K562 (cell line): ENCODE results near the gene IL23R. TPM values are rescaled to one million over a fixed set of nuclear protein-coding genes. Genes with fewer than 3 reads are reported as not detected.

Source experiments
- ATAC-seq: fragments of 200-7000 bp; cut with Tn5 transposase; 3 replicates; pipeline ENCODE4 v1.9.1; 2020; ENCODE audit warnings: moderate library complexity
- BruUV-seq: library from RNA; stranded (reverse); fragments of 400-500 nt; replicated peaks from 2 replicates; lab custom pipeline; 2021; lab: Mats Ljungman, UMichigan
- CTCF ChIA-PET: fragments of 300-600 bp; formaldehyde crosslinking; extraction: SDS; loops from one replicate; lab custom pipeline; 2021; ENCODE audit warnings: low intra/inter-chr PET ratio; lab: Yijun Ruan, JAX
- POLR2A ChIA-PET: fragments of 300-600, 350-650 bp; sonication (Branson Sonifier 250); formaldehyde crosslinking; extraction: SDS; loops from one replicate; lab custom pipeline; 2021; ENCODE audit warnings: antibody characterized with exemption, inconsistent platforms; lab: Yijun Ruan, JAX
- DNase-seq, 4 experiments: peaks; one replicate each; pipeline versions ENCODE4 v3.0.0 to v3.0.0-alpha.2; 2011 to 2018; ENCODE audit warnings: low spot score in 3 of 4, mixed read lengths in 3 of 4; ENCODE audit errors: extremely low read depth in 1 of 4
- FAIRE-seq: peaks from 2 replicates; lab custom pipeline; 2011; peaks lifted over from hg19 to GRCh38; lab: Jason Lieb, UNC
- H2AFZ ChIP-seq: 2 replicates; pipeline ENCODE4 v1.6.0; 2011; ENCODE audit warnings: low read depth, low read length, control low read depth, inconsistent platforms
- H3K27ac ChIP-seq: fragments of 200-600 bp; 3 replicates; pipeline ENCODE4 v1.8.0; 2011; ENCODE audit warnings: low read depth, mild to moderate bottlenecking, control low read depth, inconsistent platforms, low read length, moderate library complexity, mixed read lengths; ENCODE audit errors: extremely low read depth
- H3K27me3 ChIP-seq, 2 experiments: fragments of 300-600 bp in 1 of 2; 2 replicates in 1 of 2; 3 replicates in 1 of 2; pipeline versions ENCODE4 v1.6.0 to v1.8.0; 2011; ENCODE audit warnings: inconsistent platforms in 2 of 2, low read length in 2 of 2, mild to moderate bottlenecking in 1 of 2, mixed read lengths in 1 of 2, moderate library complexity in 1 of 2; ENCODE audit not compliant: control insufficient read depth in 2 of 2, insufficient read depth in 2 of 2
- H3K36me3 ChIP-seq: fragments of 300-600 bp; 3 replicates; pipeline ENCODE4 v1.8.0; 2011; ENCODE audit warnings: mild to moderate bottlenecking, low read length, inconsistent platforms; ENCODE audit not compliant: control insufficient read depth, insufficient read depth
- H3K4me1 ChIP-seq, 2 experiments: fragments of 200-600 bp in 1 of 2; replicated peaks in 1 of 2; 2 replicates in 1 of 2; 3 replicates in 1 of 2; pipeline versions ENCODE4 v1.5.1 to v1.8.0; 2011; ENCODE audit warnings: inconsistent platforms in 2 of 2, low read length in 2 of 2, mild to moderate bottlenecking in 1 of 2, mixed read lengths in 1 of 2, moderate library complexity in 1 of 2; ENCODE audit not compliant: control insufficient read depth in 2 of 2, insufficient read depth in 2 of 2
- H3K4me2 ChIP-seq: 2 replicates; pipeline ENCODE4 v1.6.1; 2011; ENCODE audit warnings: low read length, control low read depth, inconsistent platforms, mixed read lengths; ENCODE audit not compliant: insufficient read depth
- H3K4me3 ChIP-seq: fragments of 200-600 bp; sonication (generic), shearing (Covaris generic); 2 replicates; pipeline ENCODE4 v1.5.1; 2016; ENCODE audit warnings: control low read depth, inconsistent platforms
- H3K79me2 ChIP-seq: fragments of 200-600 bp; 3 replicates; pipeline ENCODE4 v1.8.0; 2011; ENCODE audit warnings: low read length, inconsistent platforms; ENCODE audit not compliant: control insufficient read depth, insufficient read depth
- H3K9ac ChIP-seq, 2 experiments: 2 replicates each; pipeline versions ENCODE4 v1.6.0 to v1.6.1; 2011; ENCODE audit warnings: low read depth in 2 of 2, low read length in 2 of 2, control low read depth in 1 of 2, inconsistent platforms in 1 of 2, mild to moderate bottlenecking in 1 of 2, mixed read lengths in 1 of 2; ENCODE audit not compliant: insufficient read depth in 1 of 2
- H3K9me1 ChIP-seq: one replicate; pipeline ENCODE4 v1.6.0; 2011; ENCODE audit warnings: inconsistent platforms, mild to moderate bottlenecking, low read length, moderate library complexity; ENCODE audit not compliant: control insufficient read depth, insufficient read depth
- H3K9me3 ChIP-seq: replicated peaks from 2 replicates; pipeline ENCODE4 v1.5.1; 2011; ENCODE audit warnings: low read depth, low read length, inconsistent platforms; ENCODE audit not compliant: control insufficient read depth, insufficient read depth
- H4K20me1 ChIP-seq: replicated peaks from 2 replicates; pipeline ENCODE4 v1.6.1; 2011; ENCODE audit warnings: low read length, inconsistent platforms, mixed read lengths; ENCODE audit not compliant: control insufficient read depth, insufficient read depth
- KHSRP ChIP-seq: fragments of 450-650 bp; IDR thresholded peaks from 2 replicates; pipeline ENCODE4 v1.6.1; 2017
- WGBS: fragments of 100-300 bp; shearing (Covaris generic); methylation state at CpG from one replicate; pipeline ENCODE4 v1.1.6; 2016; ENCODE audit warnings: low coverage, mixed read lengths; ENCODE audit not compliant: insufficient coverage; ENCODE audit errors: missing lambda C conversion rate; 5-methylcytosine and 5-hydroxymethylcytosine counted together
- in situ Hi-C: fragments of 300-500 bp; cut with MboI; formaldehyde crosslinking; loops from 4 replicates; pipeline ENCODE4 v1.15.0; 2018; ENCODE audit warnings: inconsistent platforms, mixed read lengths
- intact Hi-C: fragments of 100-400 bp; cut with micrococcal nuclease; formaldehyde crosslinking; loops from 2 replicates; pipeline ENCODE4 v1.14.2; 2022
- polyA plus RNA-seq, 8 experiments: library from polyadenylated mRNA; depleted of rRNA in 4 of 8; stranded (reverse) in 5 of 8; unstranded in 3 of 8; fragments of >200 nt; fragmentation: Nextera tagmentation in 2 of 8; fragmentation: Illumina TruSeq in 1 of 8; extraction: Ambion mirVana in 2 of 8; extraction: Trizol in 1 of 8; gene quantifications; 2 replicates each; pipeline versions ENCODE4 v1.2.1 to v1.2.3, GENCODE V29; 2011 to 2014; ENCODE audit warnings: inconsistent platforms in 1 of 8, missing spikeins in 1 of 8
- total RNA-seq, 7 experiments: library from RNA; depleted of rRNA in 6 of 7; stranded (reverse); fragments of >200 nt in 6 of 7; fragmentation: Illumina TruSeq in 2 of 7; extraction: Trizol in 2 of 7; gene quantifications; 2 replicates each; pipeline versions ENCODE4 v1.2.1 to v1.2.3, GENCODE V29; 2011 to 2021; ENCODE audit warnings: low replicate concordance in 1 of 7
- TF ChIP-seq, protein P1 (sequence below): IDR thresholded peaks from 2 replicates; pipeline ENCODE4 v1.6.1; 2012; ENCODE audit warnings: low read depth, low read length, improper control_type of control experiment, borderline replicate concordance
- TF ChIP-seq, protein P2 (sequence below): fragments of 200-600 bp; sonication (generic); IDR thresholded peaks from one replicate; pipeline ENCODE4 v1.6.1; 2012; ENCODE audit warnings: mild to moderate bottlenecking, low read depth, low read length, inconsistent platforms

Gene IL23R
- total and polyA plus RNA-seq, 9 of the 15 experiments (the other 6 are each of a cell fraction or from before 2014, with no cell fraction given) = 4.4 to 52.7 (median 22.8) TPM

DNA sequence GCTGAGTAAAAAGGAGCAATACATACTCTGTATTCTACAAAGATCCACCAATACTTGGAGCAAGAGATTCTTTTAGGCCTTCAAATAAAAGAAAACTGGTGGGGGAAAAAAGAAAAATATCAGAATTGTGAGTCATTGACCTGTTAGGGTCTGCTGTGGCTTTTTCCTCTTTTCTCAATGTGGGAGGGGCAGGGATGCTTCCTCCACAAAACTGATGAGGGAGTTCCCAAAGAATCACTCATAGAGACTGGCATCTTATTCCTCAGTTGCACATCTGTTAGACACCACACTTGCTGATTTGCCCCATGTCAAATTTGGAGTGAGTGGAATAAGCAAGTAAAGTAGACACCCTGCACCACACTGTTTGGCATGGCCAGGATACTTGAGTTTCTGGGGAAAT, 48.1 kb upstream of the IL23R start:
- POLR2A ChIA-PET = no interaction called here
- H3K9me3 ChIP-seq = no peaks in the 10 kb centered on the region
- ATAC-seq = no peak
- H3K9ac ChIP-seq = no peak overlapping the region
- H3K4me1 ChIP-seq = no peaks in the 10 kb centered on the region
- H3K4me3 ChIP-seq = no peak overlapping the region
- H3K79me2 ChIP-seq = no peaks in the 10 kb centered on the region
- no peaks in the 10 kb centered on the region for H3K27me3 ChIP-seq
- H2AFZ ChIP-seq = 0 out of 2 replicates have a peak overlapping the region, but pooled peaks have one; percentile 9
- in situ Hi-C loops = no loop called here
- no peak for DNase-seq
- no peak for TF ChIP-seq KHSRP
- H3K4me2 ChIP-seq = no peak overlapping the region
- no peak overlapping the region for H3K27ac ChIP-seq
- CTCF ChIA-PET = no interaction called here
- no peaks in the 10 kb centered on the region for H3K9me1 ChIP-seq
- no peaks in the 10 kb centered on the region for H4K20me1 ChIP-seq
- intact Hi-C loops = no loop called here
- no peak for FAIRE-seq
- H3K36me3 ChIP-seq = no peaks in the 10 kb centered on the region
- BruUV-seq = no TSS peak

DNA sequence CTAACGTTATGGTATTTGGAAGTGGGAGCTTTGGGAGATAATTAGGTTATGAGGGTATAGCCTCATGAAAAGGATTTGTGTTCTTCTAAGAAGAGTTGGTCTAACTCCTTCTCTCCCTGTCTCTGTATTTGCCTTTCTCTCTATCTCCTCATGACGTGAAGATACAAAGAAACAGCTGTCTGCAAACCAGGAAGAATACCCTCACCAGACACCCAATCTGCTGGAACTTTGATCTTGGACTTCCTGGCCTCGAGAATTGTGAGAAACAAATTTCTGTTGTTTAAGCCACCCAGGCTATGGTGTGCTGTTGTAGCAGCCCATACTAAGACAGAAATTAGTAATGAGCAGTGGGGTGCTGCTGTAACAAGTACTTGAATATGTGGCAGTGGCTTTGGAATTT, 47.6 kb upstream of the IL23R start:
- Histone ChIP-seq H3K9me3 (no peaks in the 10 kb centered on the region), H2AFZ (peak overlapping the region; percentile 9), H3K4me2 (no peak overlapping the region), H3K4me1 (no peaks in the 10 kb centered on the region), H4K20me1 (no peaks in the 10 kb centered on the region), H3K27ac (no peak overlapping the region), H3K36me3 (no peaks in the 10 kb centered on the region), H3K9ac (no peak overlapping the region), H3K4me3 (no peak overlapping the region), H3K27me3 (no peaks in the 10 kb centered on the region), H3K79me2 (no peaks in the 10 kb centered on the region), H3K9me1 (no peaks in the 10 kb centered on the region)
- no TSS peak for BruUV-seq
- intact Hi-C loops = no loop called here
- ATAC-seq (no peak), FAIRE-seq (no peak), DNase-seq (no peak)
- WGBS = 7% methylated on average over 3 of the region's 3 CpGs
- ChIA-PET CTCF (no interaction called here), POLR2A (no interaction called here)
- in situ Hi-C loops = no loop called here
- TF ChIP-seq, protein P1, sequence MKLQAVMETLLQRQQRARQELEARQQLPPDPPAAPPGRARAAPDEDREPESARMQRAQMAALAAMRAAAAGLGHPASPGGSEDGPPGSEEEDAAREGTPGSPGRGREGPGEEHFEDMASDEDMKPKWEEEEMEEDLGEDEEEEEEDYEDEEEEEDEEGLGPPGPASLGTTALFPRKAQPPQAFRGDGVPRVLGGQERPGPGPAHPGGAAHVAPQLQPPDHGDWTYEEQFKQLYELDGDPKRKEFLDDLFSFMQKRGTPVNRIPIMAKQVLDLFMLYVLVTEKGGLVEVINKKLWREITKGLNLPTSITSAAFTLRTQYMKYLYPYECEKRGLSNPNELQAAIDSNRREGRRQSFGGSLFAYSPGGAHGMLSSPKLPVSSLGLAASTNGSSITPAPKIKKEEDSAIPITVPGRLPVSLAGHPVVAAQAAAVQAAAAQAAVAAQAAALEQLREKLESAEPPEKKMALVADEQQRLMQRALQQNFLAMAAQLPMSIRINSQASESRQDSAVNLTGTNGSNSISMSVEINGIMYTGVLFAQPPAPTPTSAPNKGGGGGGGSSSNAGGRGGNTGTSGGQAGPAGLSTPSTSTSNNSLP = no peak
- TF ChIP-seq, protein P2, sequence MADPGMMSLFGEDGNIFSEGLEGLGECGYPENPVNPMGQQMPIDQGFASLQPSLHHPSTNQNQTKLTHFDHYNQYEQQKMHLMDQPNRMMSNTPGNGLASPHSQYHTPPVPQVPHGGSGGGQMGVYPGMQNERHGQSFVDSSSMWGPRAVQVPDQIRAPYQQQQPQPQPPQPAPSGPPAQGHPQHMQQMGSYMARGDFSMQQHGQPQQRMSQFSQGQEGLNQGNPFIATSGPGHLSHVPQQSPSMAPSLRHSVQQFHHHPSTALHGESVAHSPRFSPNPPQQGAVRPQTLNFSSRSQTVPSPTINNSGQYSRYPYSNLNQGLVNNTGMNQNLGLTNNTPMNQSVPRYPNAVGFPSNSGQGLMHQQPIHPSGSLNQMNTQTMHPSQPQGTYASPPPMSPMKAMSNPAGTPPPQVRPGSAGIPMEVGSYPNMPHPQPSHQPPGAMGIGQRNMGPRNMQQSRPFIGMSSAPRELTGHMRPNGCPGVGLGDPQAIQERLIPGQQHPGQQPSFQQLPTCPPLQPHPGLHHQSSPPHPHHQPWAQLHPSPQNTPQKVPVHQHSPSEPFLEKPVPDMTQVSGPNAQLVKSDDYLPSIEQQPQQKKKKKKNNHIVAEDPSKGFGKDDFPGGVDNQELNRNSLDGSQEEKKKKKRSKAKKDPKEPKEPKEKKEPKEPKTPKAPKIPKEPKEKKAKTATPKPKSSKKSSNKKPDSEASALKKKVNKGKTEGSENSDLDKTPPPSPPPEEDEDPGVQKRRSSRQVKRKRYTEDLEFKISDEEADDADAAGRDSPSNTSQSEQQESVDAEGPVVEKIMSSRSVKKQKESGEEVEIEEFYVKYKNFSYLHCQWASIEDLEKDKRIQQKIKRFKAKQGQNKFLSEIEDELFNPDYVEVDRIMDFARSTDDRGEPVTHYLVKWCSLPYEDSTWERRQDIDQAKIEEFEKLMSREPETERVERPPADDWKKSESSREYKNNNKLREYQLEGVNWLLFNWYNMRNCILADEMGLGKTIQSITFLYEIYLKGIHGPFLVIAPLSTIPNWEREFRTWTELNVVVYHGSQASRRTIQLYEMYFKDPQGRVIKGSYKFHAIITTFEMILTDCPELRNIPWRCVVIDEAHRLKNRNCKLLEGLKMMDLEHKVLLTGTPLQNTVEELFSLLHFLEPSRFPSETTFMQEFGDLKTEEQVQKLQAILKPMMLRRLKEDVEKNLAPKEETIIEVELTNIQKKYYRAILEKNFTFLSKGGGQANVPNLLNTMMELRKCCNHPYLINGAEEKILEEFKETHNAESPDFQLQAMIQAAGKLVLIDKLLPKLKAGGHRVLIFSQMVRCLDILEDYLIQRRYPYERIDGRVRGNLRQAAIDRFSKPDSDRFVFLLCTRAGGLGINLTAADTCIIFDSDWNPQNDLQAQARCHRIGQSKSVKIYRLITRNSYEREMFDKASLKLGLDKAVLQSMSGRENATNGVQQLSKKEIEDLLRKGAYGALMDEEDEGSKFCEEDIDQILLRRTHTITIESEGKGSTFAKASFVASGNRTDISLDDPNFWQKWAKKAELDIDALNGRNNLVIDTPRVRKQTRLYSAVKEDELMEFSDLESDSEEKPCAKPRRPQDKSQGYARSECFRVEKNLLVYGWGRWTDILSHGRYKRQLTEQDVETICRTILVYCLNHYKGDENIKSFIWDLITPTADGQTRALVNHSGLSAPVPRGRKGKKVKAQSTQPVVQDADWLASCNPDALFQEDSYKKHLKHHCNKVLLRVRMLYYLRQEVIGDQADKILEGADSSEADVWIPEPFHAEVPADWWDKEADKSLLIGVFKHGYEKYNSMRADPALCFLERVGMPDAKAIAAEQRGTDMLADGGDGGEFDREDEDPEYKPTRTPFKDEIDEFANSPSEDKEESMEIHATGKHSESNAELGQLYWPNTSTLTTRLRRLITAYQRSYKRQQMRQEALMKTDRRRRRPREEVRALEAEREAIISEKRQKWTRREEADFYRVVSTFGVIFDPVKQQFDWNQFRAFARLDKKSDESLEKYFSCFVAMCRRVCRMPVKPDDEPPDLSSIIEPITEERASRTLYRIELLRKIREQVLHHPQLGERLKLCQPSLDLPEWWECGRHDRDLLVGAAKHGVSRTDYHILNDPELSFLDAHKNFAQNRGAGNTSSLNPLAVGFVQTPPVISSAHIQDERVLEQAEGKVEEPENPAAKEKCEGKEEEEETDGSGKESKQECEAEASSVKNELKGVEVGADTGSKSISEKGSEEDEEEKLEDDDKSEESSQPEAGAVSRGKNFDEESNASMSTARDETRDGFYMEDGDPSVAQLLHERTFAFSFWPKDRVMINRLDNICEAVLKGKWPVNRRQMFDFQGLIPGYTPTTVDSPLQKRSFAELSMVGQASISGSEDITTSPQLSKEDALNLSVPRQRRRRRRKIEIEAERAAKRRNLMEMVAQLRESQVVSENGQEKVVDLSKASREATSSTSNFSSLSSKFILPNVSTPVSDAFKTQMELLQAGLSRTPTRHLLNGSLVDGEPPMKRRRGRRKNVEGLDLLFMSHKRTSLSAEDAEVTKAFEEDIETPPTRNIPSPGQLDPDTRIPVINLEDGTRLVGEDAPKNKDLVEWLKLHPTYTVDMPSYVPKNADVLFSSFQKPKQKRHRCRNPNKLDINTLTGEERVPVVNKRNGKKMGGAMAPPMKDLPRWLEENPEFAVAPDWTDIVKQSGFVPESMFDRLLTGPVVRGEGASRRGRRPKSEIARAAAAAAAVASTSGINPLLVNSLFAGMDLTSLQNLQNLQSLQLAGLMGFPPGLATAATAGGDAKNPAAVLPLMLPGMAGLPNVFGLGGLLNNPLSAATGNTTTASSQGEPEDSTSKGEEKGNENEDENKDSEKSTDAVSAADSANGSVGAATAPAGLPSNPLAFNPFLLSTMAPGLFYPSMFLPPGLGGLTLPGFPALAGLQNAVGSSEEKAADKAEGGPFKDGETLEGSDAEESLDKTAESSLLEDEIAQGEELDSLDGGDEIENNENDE = no peak
